ENCODE results near the gene MIAT.

GRCh38 chr22:26672060-26672471 lies 14.7 kb downstream of the MIAT start:
- TF ChIP-seq, protein P1, sequence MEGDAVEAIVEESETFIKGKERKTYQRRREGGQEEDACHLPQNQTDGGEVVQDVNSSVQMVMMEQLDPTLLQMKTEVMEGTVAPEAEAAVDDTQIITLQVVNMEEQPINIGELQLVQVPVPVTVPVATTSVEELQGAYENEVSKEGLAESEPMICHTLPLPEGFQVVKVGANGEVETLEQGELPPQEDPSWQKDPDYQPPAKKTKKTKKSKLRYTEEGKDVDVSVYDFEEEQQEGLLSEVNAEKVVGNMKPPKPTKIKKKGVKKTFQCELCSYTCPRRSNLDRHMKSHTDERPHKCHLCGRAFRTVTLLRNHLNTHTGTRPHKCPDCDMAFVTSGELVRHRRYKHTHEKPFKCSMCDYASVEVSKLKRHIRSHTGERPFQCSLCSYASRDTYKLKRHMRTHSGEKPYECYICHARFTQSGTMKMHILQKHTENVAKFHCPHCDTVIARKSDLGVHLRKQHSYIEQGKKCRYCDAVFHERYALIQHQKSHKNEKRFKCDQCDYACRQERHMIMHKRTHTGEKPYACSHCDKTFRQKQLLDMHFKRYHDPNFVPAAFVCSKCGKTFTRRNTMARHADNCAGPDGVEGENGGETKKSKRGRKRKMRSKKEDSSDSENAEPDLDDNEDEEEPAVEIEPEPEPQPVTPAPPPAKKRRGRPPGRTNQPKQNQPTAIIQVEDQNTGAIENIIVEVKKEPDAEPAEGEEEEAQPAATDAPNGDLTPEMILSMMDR (IDR thresholded peaks at IDR 0.05): no peak
- TF ChIP-seq HEYL (CRISPR knock-in tag; IDR thresholded peaks at IDR 0.05): no peak

Measured in A549 (cell line).